Neural crest cell (in vitro differentiated cells): ENCODE results near the gene GPC6. TPM values are rescaled to one million over a fixed set of nuclear protein-coding genes. Genes with fewer than 3 reads are reported as not detected.

ENCODE experiments used
- DNase-seq: peaks from one replicate; pipeline ENCODE4 v3.0.0; 2021; ENCODE audit warnings: low read depth, mixed read lengths, low spot score
- H3K27ac Mint-ChIP-seq: one replicate; pipeline ENCODE4 v1.8.0; 2021; ENCODE audit warnings: mild to moderate bottlenecking, mixed read lengths; ENCODE audit not compliant: unreplicated experiment
- H3K27me3 Mint-ChIP-seq: 2 replicates; pipeline ENCODE4 v1.8.0; 2021; ENCODE audit warnings: low read depth, mild to moderate bottlenecking, mixed read lengths
- H3K36me3 Mint-ChIP-seq: 2 replicates; pipeline ENCODE4 v1.8.0; 2021; ENCODE audit warnings: low read depth, mild to moderate bottlenecking, mixed read lengths
- H3K4me1 Mint-ChIP-seq: 2 replicates; pipeline ENCODE4 v1.8.0; 2021; ENCODE audit warnings: mixed read lengths
- H3K4me3 Mint-ChIP-seq: one replicate; pipeline ENCODE4 v1.8.0; 2021; ENCODE audit warnings: mild to moderate bottlenecking, mixed read lengths
- H3K9me3 Mint-ChIP-seq: 2 replicates; pipeline ENCODE4 v1.8.0; 2021; ENCODE audit warnings: mixed read lengths
- CTCF ChIP-seq: fragments of 200-600 bp; sonication (generic); conservative IDR thresholded peaks from 2 replicates; pipeline ENCODE4 v1.5.0; 2021; ENCODE audit warnings: antibody characterized with exemption, mild to moderate bottlenecking
- total RNA-seq: library from RNA; stranded (reverse); gene quantifications from 2 replicates; pipeline ENCODE4 v1.2.1, GENCODE V29; 2021

Gene GPC6
- total RNA-seq, 1 donor from 2014 or later: 13.4 TPM

GRCh38 chr13:93511011-93511410 lies 284.4 kb downstream of the GPC6 start:
- Mint-ChIP-seq H3K4me1 (peaks cover 5% of the 10 kb centered on the region), H3K27ac (no peak overlapping the region), H3K9me3 (no peaks in the 10 kb centered on the region), H3K36me3 (no peaks in the 10 kb centered on the region), H3K4me3 (no peak overlapping the region), H3K27me3 (no peaks in the 10 kb centered on the region)
- DNase-seq: no peak
- no peak for TF ChIP-seq CTCF

GRCh38 chr13:93515267-93515666 lies 288.7 kb downstream of the GPC6 start:
- peaks cover 4% of the 10 kb centered on the region for H3K4me1 Mint-ChIP-seq
- no peak overlapping the region for H3K4me3 Mint-ChIP-seq
- H3K27me3 Mint-ChIP-seq: no peaks in the 10 kb centered on the region
- H3K36me3 Mint-ChIP-seq: no peaks in the 10 kb centered on the region
- no peaks in the 10 kb centered on the region for H3K9me3 Mint-ChIP-seq
- DNase-seq: no peak
- H3K27ac Mint-ChIP-seq: no peak overlapping the region
- no peak for TF ChIP-seq CTCF

- no peak for DNase-seq
- Mint-ChIP-seq H3K9me3 (no peaks in the 10 kb centered on the region), H3K36me3 (no peaks in the 10 kb centered on the region), H3K27me3 (no peaks in the 10 kb centered on the region), H3K4me3 (no peak overlapping the region), H3K4me1 (peaks cover 4% of the 10 kb centered on the region), H3K27ac (no peak overlapping the region)
- TF ChIP-seq CTCF: no peak
These were observed 291.1 kb downstream of the GPC6 start for GRCh38 chr13:93517658-93518057.

- Mint-ChIP-seq H3K4me3 (no peak overlapping the region), H3K9me3 (no peaks in the 10 kb centered on the region), H3K27ac (no peak overlapping the region), H3K4me1 (no peaks in the 10 kb centered on the region), H3K27me3 (no peaks in the 10 kb centered on the region), H3K36me3 (no peaks in the 10 kb centered on the region)
- DNase-seq: no peak
- no peak for TF ChIP-seq CTCF
These were observed 294.7 kb downstream of the GPC6 start for GRCh38 chr13:93521307-93521706.

- Mint-ChIP-seq H3K4me3 (no peak overlapping the region), H3K4me1 (no peaks in the 10 kb centered on the region), H3K9me3 (no peaks in the 10 kb centered on the region), H3K27me3 (no peaks in the 10 kb centered on the region), H3K27ac (no peak overlapping the region), H3K36me3 (no peaks in the 10 kb centered on the region)
- TF ChIP-seq CTCF: no peak
- DNase-seq: no peak
These were observed 295.9 kb downstream of the GPC6 start for GRCh38 chr13:93522501-93522900.

DNA sequence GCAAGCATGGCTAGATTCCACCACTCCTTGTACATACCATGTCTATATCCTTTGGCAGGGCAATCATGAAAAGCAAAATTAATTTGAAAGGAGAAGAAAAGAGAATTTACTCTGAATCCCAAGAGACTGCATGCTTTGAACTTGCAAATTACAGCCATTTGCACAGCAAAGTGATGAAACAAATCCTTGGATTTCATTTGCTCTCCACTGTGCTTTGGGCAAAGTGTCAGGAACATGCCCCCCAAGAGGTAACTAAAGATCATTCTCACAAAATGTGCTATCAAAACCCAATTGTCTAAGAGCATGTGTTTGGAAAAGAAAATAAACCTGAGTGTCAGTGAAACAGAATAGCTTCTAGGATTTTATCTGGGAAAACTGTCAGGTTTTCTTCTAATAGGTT lies 298.5 kb downstream of the GPC6 start:
- Mint-ChIP-seq H3K27me3 (no peaks in the 10 kb centered on the region), H3K4me3 (no peak overlapping the region), H3K27ac (no peak overlapping the region), H3K9me3 (no peaks in the 10 kb centered on the region), H3K36me3 (no peaks in the 10 kb centered on the region), H3K4me1 (no peaks in the 10 kb centered on the region)
- DNase-seq: no peak
- no peak for TF ChIP-seq CTCF
